GM12865 (cell line): ENCODE data around the gene SLC25A14.
"Not testable (repeated sequence)": the region's sequence is repeated elsewhere in the genome, so short reads cannot be mapped to it uniquely, and the experiment has no call there.

Experiments used
- DNase-seq: peaks from one replicate; pipeline ENCODE4 v3.0.0; 2010; ENCODE audit warnings: low read depth
- H3K4me3 ChIP-seq: 2 replicates; pipeline ENCODE4 v1.5.1; 2011; ENCODE audit warnings: mild to moderate bottlenecking, low read depth, low read length, control low read depth
- TF ChIP-seq, protein P1 (sequence below): IDR thresholded peaks from 2 replicates; pipeline ENCODE4 v1.5.1; 2011; ENCODE audit warnings: low read length, control low read depth, low read depth, inconsistent platforms; ENCODE audit not compliant: insufficient read depth; ENCODE audit errors: missing control alignments

The SLC25A14 gene

DNA sequence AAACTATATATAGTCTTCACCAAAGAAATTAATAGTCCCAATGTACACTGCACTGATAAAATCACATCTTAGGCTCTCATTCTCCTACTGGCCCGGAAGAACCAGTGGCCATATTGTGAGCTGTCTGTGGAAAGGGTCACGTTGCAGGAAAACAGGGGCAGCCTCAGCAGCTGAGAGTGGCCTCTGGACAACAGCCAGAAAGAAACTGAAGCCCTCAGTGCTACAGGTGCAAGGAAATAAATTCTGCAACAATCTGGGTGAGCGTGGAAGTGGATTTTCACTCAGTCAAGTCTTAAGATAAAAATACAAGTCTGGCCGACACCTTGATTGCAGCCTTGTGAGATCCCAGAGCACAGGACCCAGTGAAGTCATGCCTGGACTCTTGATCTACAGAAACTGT, 3.2 kb upstream of the SLC25A14 start:
- no peak overlapping the region for H3K4me3 ChIP-seq
- TF ChIP-seq, protein P1, sequence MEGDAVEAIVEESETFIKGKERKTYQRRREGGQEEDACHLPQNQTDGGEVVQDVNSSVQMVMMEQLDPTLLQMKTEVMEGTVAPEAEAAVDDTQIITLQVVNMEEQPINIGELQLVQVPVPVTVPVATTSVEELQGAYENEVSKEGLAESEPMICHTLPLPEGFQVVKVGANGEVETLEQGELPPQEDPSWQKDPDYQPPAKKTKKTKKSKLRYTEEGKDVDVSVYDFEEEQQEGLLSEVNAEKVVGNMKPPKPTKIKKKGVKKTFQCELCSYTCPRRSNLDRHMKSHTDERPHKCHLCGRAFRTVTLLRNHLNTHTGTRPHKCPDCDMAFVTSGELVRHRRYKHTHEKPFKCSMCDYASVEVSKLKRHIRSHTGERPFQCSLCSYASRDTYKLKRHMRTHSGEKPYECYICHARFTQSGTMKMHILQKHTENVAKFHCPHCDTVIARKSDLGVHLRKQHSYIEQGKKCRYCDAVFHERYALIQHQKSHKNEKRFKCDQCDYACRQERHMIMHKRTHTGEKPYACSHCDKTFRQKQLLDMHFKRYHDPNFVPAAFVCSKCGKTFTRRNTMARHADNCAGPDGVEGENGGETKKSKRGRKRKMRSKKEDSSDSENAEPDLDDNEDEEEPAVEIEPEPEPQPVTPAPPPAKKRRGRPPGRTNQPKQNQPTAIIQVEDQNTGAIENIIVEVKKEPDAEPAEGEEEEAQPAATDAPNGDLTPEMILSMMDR = no peak
- DNase-seq = no peak

DNA sequence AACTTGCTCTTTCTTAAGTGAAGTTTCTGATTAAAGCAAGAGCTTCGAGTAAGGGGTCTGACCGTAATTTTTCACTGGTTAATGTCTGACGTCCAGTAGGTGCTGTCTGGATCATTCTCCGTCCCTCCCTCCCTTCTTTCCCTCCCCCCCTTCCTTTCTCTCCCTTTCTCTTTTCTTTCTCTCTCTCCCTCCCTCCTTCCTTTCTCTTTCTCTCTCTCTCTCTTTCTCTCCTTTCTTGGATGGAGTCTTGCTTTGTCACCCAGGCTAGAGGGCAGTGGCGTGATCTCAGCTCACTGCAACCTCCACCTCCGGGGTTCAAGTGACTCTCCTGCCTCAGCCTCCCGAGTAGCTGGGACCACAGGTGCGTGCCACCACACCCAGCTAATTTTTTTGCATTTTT, 850 bp upstream of the SLC25A14 start:
- peak overlapping the region; percentile 90; the same call in 1 of the 2 replicates for H3K4me3 ChIP-seq
- not testable (repeated sequence) for DNase-seq

DNA sequence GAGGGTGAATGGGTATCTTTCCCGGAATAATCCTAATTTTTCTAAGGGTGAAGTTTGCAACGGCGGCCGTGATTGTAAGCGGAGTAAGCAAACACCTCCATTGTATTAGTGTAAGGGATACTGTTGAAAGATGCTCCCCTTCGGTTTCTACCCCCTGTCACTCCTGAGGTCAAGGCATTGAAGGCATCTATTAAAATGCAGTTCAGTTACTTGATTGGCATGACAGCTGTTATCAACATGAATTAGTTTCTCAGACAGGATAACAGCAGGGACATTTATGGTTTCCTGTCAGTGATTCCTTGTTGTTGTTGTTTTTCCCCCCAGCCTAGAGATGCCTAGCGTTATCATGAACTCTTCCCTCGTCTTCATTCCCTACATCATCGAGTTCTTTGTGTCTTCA, 552 bp downstream of the SLC25A14 start:
- H3K4me3 ChIP-seq = peak overlapping the region; percentile 90
- TF ChIP-seq, protein P1 = no peak
- no peak for DNase-seq

DNA sequence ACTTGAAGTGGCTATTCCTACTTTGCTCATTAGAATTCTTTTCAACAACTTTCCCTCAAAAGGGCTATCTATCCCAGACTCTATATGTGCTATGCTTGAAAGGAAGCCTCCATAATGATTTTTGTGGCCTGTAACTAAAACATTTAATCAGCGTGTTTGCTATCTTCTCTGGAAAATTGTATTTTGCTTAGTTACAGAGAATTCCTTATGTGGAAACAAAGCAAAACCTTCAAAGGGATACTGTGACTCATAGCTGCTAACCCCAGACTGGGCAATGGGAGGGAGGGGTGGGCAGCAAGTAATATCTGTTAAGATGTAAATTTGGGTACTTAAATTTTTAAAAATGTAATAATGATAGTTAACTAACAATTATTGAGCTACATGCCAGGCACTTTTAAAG, 3.7 kb downstream of the SLC25A14 start:
- TF ChIP-seq, protein P1 = no peak
- no peak for DNase-seq
- H3K4me3 ChIP-seq = no peak overlapping the region

DNA sequence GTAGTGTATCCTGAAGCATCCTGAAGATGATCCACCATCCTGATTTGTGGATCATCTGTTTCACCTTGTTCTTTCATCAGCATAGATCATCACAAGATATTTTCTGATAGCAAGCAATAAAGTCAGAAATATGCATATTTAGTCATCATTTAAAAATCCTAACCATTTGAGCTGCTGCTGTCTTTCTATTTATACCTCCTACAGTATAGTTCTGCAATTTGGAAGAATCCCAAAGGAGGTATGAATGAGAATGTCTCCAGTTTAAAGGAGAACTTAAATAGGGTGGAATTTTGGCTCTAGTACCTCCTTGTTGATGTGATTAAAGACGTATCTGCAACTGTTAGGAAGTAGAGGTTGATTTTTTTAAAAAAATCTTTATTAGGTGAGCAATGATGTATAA, 7.6 kb downstream of the SLC25A14 start:
- TF ChIP-seq, protein P1 = no peak
- H3K4me3 ChIP-seq = no peak overlapping the region
- DNase-seq = no peak

DNA sequence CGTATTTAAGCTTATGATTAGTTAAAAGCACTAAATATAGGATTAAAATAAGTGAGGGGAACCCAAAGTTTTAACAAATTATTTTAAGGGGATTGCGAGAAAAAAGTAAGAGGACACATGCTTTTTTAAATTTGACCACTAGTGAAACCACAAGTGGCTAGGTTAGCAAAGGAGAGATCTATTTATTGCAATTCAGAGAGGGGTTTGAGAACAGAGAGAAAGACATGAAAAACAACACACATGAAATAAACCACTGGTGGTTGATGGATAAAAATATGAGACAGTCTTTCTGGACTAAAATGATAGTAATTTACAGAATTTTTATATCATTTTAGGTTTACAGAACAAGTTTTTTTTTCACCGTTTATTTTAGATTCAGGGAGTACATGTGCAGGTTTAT, 11.8 kb downstream of the SLC25A14 start:
- no peak for DNase-seq
- TF ChIP-seq, protein P1 = no peak
- no peak overlapping the region for H3K4me3 ChIP-seq

DNA sequence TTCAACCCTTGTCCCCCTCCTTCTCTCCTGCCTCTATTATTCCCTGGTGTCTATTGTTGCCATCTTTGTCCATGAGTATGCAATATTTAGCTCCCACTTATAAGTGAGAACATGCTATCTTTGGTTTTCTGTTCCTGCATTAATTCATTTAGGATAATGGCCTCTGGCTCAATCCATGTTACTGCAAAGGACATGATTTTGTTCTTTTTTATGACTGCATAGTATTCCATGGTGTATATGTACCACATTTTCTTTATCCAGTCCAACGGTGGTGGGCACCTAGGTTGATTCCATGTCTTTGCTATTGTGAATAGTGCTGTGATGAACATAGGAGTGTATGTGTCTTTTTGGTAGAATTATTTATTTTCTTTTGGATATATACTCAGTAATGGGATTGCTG, 12.3 kb downstream of the SLC25A14 start:
- H3K4me3 ChIP-seq, DNase-seq: not testable (repeated sequence)

DNA sequence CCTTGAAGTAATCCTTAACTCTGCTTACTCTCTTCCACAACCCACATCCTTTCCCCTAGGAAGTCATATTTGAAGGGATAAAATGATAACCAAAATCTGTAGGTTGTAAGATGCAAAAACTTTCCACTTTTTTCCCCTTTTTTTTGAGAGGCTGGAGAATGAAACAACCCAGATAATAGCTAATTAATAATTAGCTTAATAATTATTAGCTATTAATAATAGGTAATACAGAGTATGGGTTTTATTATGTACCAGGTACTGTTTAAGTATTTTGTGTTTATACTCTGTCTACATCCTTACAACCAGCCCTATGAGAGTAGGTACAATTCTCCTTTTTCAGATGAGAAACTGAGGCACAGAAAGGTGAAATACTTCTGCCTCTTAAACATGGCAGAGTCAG, 36.4 kb downstream of the SLC25A14 start:
- H3K4me3 ChIP-seq = no peak overlapping the region
- TF ChIP-seq, protein P1 = no peak
- DNase-seq = no peak
